COR-L47 (cell line): ENCODE results near the gene OPHN1.
"Not testable (repeated sequence)": the region's sequence is repeated elsewhere in the genome, so short reads cannot be mapped to it uniquely, and the experiment has no call there.

Source experiments
- DNase-seq: peaks from one replicate; lab custom pipeline; 2025; lab: John Stamatoyannopoulos, UW

The OPHN1 gene

DNA sequence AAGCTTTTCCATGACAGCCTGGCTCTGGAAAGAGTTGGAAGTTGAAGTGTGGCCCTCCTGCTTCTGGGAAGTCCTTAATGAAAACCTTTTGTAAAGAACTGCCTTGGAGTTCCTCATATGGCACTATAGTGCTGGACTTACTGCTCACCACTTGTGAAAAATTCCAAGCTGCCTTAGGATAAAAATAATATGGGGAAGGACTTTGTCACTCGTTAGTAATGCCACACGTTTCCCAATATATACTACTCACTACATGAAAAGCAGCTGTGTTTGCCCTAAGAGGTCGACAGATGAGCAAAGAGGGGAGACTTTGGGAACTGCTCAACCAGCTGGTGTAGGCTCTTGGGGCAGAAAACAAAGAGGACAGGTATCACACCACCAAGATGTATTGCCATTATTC lies 11.7 kb downstream of the OPHN1 start:
- DNase-seq: no peak

DNA sequence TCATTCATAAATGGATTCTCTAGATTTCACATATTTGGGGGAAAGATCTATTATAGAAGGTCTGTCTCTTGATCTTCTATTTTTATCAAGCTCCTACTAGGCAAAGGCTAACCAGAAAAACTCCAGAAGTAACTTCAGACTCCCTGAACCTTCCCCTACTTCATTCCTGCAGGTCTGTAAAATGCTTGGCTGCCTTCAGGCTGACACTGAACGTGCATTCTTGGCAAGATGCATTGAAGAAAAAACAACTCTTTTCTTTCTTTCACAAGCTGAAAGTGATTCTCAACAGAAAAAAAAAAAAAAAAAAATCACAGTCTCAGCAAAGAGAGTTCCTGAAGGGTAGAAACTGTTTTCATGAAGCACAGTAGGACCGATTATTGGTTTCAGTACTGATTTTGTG lies 12.7 kb downstream of the OPHN1 start:
- no peak for DNase-seq

DNA sequence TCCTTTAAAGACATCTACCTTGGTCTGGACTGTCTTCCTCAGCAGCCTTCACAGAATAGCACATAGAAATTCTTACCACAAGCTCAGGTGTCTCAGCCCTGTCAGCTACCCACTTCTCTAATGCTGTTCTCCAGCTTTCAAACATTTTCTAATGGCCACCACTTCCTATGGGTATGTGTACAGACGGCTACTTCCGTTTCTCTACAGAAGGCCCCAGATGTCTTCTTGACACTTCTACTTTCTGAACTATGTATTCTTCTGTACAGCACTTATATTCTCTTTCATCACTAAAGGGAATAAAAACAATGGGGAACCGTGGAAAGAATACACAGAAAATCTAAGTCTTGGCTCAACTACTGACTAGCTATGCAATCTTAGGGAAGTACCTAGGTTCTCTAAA lies 13.3 kb downstream of the OPHN1 start:
- no peak for DNase-seq

DNA sequence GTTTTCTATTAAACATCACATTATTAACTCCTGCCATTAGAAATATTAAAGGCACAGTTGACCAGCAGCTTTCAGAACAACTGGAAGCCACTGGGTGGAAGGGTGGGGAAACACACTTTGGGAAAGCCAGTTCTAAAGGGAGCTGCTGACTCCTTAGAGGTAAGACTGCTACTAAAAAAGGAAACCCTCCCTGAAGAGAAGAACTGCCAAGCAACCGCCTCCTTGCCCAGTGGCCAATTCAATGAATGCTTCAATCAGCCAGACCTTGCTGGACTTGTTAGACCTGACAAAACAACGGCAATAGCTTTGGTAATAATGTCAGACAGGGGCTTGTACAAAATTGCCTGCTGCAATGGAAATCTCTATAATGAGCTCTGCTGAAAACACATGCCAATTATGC lies 15.6 kb downstream of the OPHN1 start:
- no peak for DNase-seq

DNA sequence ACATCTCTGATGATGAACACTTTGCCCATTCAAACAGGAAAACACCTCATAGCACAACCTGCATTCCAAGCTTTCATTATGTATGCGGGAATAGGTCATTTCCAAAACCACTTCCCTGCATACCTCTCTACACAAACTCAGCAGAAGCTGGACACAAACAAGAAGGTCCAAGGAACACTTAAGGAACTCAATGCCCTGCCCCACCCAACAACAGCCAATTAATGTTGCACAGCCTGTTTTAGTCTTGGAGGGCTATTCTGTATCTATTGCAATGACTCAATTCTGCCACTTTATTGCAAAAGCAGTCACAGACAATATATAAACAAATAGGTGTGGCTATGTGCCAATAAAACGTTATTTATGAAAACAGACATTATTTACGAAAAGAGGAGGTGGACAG lies 16.7 kb downstream of the OPHN1 start:
- no peak for DNase-seq

DNA sequence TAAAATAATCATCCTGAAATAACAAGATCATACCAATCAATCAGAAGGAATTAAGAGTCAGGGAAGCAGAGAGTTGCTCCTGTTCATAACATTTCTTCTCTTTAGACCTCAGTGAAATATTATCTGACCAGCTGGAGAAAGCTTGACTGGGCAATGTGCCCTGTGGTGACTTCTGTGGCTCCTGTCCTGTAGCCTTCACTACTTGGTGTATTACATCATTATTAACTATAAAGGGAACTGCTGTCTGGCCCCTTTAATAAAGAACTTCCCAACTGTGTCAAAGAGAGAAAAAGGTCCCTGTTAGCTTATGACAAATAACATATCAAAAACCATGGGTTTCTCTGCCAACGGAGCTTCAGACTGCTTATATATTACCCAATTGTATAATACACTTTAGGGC lies 18.0 kb downstream of the OPHN1 start:
- no peak for DNase-seq

DNA sequence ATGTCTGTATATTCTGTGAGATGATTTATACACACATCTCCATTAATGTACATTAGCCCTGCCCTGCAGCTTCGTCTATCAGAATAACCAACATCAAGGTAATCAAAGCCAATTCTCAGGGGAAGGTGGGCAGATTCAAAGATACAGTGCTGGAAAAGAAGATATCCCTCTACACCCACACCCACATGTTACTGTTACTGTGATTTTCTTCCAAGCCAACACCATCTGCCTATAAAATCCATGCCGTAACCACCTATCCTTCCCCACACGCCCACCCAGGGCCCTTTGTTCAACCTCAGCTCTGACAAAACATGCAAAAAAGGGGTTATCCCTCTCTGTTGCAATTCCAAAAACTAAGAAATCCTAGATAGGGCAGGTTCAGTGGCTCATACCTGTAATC lies 20.0 kb downstream of the OPHN1 start:
- DNase-seq: no peak

DNA sequence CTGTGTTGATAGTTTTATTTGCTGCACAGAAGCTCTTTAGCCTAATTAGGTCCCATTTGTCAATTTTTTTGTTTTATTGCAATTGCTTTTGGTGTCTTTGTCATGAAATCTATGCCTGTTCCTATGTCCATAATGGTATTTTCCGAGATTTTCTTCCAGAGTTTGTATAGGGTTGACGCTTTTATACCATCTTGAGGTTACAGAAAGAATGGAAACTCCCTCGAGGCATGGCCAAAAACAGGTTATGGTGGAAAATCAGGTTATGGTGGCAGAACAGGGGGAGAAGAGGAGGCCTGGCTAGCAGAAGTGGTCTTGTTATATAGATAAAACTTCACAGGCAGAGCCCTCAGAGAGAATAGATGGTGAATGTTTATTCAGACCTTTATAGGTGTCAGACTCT lies 21.6 kb downstream of the OPHN1 start:
- DNase-seq: no peak

DNA sequence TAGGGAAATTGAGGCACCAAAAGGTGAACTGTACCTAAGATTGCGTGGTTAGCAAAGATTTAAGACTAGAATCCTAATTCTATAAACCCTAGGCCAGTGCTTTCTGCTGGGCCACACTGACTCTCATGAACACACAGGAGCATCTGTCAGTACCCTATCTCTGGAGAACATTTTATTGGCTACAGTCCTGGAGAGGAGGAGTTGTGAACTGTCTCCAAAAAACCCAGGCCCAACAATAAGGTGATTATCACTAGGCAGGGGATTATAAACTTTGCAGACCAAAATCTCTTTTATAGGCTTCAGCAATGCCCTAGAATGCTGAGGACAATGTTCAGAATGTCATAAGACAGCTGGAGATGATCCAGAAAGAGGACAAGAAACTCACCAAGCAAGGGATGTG lies 24.1 kb downstream of the OPHN1 start:
- DNase-seq: no peak

DNA sequence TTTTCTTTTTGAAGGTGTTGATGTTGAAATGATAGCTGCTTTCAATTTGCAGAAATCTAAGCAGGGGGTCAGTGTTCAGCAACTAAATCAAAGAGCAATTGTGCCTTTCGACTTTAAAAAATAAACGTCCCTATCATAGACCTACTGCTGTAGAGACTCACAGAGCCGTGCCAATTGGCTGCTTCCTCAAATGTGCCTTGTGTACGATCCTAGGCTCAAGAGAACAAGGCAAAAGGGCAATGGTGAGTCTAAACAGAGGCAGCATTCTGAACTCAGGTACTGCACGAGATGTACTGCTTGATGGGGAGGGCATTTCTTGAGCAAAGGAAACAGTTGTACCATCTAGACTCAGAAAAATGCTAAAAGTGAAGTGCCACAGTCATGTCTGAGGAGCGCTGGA lies 29.8 kb downstream of the OPHN1 start:
- DNase-seq: no peak

DNA sequence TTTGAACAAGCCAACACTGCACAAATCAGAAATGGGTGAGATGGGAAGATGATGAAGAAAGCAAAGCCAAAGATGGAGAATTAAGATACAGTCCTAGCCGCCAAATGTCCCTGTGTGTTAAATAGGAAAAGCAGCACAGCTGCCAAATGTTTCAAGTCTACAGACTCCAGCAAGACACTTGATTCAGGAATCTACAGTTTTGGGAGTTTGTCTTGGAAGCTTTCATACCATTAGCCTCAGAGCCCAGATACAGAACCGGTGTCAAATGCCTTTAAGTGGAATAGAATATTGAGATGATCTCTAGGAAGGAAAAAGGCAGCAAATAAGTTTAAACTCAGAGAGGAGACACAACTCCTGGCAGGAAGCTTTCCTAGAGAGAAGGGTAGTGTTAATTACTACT lies 30.3 kb downstream of the OPHN1 start:
- no peak for DNase-seq

DNA sequence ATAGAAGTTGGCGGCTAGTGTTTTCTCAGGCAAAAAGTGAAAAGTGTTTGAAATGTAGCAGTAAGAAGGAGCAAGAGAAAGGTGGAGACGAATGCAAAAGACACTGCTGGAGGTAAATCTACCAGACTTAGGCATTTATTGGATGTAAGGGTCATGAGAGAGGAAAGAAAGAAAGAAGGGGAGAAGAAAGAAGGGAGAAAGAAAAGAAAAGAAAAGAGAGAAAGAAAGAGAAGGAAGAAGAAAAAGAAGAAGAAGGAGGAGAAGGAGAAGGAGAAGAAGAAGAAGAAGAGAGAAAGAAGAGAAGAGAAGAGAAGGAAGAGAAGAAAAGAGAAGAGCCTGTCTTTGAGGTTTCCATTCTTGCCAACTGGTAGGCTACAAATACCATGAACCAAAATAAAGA lies 31.2 kb downstream of the OPHN1 start:
- DNase-seq: no peak

DNA sequence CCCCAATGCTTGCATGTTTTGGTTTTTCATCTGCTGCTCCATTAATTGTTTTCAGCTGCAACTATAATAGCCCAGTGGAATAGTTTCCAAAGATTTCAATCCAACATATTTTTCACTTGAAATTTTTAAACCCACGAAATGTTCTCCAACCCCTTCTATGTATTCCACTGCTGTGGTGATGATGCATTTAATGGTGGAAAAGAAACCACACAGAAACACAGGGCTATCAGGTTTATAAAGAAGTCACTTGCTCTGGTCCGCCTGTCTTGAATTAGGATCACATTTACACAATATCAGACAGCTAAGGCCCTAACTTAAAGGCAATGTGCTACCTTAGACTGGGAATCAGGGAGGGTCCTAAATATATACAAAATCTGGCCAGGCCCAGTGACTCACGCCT lies 35.0 kb downstream of the OPHN1 start:
- DNase-seq: no peak

DNA sequence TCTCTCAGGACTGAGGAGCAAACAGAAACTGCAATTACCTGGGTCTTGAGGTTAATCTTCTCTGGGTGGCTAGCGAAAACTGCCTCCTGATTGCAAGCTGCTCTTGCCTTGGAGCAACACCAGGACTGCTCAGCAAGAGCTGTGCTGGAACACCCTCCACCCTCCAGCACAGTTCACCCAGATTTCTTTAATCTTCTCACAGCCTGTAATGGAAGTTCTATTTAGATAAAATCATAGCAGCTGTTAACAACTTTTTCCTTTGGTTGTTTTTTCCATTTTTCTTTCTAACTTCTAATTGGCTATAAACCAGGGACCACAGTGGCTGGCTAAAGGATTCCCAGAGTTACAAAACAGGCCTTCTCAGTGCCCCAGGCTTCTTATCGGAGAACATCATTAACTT lies 36.3 kb downstream of the OPHN1 start:
- DNase-seq: no peak

DNA sequence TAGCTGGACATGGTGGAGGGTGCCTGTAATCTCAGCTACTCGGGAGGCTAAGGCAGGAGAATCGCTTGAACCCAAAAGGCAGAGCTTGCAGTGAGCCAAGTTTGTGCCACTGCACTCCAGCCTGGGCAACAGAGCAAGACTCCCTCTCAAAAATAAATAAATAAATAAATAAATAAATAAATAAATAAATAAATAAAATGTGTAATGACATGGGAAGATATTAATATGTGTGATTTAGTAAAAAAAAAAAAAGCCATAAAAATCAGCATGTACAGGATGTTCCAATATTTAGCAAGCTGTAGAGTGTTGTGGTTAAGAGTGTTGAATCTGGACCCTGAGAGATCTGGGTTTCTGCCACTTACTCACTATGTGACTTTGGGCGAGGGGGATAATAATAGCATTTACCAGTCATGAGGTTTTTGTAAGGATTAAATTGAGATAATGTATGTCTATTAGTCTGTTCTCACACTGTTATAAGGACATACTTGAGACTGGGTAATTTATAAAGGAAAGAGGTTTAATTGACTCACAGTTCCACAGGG lies 43.8 kb downstream of the OPHN1 start:
- DNase-seq: not testable (repeated sequence)

DNA sequence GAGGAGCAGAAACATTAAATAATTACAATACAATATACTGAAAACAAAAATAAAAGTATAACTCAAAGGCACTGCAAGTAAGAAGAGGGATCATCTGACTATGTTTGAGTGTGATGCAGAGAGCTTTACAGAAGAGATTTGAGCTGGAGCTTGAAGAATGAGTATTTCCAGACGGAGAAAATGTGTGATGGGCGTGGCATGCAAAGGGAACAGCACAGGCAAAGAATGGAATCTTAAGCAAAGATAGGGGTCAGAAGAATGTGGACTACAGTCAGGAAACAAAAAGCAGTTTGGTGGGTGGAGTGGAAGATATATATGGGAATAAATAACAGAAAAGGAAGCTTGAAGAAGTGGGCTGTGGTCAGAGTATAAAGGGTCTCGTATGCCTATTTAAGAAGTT lies 45.5 kb downstream of the OPHN1 start:
- DNase-seq: no peak

DNA sequence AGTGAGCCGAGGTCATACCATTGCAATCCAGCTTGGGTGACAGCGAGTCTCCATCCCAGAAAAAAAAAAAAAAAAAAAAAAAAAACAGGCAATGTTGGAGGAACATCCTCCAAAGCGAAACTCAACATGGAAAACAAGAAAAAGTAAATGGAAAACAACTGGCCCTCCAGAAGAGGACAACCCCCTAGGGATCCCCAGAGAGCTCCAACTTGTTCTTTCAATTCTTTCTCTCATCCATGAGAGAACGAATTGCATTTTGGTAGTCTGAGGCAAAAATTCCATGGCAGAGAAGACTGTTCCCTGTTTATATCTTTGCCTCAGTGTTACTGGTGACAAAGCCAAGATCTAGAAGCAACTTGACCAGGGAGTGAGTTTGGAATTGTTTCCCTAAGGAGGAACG lies 49.8 kb downstream of the OPHN1 start:
- no peak for DNase-seq

DNA sequence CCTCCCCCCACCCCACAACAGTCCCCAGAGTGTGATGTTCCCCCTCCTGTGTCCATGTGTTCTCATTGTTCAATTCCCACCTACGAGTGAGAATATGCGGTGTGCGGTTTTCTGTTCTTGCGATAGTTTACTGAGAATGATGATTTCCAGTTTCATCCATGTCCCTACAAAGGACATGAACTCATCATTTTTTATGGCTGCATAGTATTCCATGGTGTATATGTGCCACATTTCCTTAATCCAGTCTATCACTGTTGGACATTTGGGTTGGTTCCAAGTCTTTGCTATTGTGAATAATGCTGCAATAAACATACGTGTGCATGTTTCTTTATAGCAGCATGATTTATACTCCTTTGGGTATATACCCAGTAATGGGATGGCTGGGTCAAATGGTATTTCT lies 55.7 kb downstream of the OPHN1 start:
- not testable (repeated sequence) for DNase-seq

DNA sequence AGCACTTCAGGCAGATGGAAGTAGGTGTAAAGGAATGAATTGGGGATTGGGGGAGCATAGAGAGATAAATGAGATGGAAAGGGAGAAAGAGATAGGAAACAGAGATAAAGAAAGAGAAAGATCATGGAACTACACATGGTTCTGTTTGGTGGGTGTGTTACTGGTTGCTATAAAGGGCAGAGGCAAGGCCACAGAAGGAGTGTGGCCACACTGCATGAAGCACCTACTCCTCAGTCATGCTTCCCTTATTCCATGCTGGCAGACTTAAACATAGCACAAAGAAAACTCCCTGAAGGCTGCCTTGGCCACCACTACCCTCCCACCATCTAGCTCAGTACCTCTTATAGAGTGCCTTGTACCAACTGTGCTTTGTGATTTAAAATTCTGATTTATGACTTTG lies 56.9 kb downstream of the OPHN1 start:
- DNase-seq: no peak

DNA sequence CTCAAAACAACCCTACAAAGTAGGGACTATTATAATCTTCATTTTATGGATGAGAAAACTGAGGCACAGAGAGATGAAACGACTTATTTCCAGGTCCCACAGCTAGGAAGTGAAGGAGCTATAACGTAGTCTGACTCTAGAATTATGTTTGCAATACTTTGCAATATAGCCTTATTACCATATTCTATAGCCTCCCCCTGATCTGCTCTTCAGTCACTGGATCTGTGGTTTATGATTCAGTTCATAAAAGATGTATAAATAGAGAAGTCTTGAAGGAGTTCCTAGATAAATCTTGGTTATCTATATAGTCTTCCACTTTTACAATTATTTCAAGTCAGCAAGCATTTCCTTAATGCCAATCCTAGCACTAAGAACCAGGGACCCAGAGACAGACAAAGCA lies 57.5 kb downstream of the OPHN1 start:
- no peak for DNase-seq

DNA sequence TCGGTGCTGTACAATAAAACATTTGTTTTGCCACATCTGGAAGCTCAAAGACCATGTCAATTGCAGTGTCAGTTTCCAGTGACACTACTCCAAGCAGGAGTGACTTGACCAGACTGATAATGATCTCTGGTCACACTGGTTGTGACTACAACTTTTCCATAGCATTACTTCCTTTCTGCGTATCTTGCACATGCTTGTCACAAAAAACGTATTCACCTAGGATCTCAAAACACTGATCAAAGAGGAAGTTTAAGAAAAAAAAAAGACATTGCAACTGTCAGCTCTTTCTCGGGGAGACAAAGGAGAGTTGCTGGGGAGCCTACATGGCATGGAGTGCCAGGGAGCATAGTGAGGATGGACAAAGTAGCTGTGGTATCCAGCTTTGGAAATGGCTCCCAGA lies 60.6 kb downstream of the OPHN1 start:
- DNase-seq: no peak

DNA sequence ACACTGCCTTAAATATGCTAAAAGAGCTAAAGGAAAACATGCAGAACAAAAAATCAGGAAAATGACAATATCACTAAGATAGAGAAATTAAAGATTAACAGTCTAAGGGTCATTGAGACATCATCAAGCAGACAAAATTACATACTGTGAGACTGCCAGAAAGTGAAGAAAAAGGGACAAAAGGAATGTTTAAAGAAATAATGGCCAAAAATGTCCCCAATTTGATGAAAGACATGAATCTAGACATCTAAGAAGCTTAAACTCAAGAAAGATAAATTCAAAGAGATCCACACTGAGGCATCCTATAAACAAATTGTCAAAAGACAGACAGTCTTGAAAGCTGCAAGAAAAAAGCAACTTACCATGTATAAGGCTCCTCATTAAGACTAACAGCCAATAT lies 63.7 kb downstream of the OPHN1 start:
- DNase-seq: no peak

DNA sequence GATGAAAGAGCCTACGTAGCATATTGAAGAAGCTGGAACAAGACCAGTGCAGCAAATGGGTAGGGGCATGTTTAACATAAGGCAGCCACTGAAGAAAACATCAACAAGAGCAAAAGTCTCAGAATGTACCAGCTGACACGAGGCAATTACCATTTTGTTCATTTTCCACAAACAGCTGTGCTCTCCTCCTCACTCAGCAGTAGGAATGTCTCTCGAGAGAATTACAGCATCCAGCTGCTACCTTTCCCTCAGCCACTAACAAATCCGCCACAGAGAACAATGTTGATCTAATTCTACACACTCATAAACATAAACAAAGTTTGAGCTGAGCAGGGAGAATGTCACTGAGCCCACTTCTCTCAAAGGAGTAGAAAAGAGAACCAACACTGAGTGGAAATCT lies 68.0 kb downstream of the OPHN1 start:
- no peak for DNase-seq

DNA sequence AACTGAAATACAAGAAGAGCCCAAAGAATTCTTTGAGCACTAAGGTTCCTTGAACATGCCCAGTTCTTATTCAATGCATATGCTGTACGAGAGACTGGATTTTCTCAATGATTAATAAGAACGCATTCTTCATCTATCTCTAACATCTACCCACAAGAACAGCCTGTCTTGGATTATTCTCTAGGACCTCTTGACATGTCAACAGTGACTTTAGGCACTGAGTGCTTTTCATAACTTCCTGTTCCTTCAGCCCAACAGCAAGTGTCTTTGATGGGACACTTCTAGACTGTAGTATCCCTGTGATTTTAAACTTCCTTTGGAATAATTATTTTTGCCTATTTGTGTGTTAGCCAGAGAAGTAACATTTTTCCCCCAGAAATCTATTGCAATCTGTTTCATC lies 69.3 kb downstream of the OPHN1 start:
- no peak for DNase-seq

DNA sequence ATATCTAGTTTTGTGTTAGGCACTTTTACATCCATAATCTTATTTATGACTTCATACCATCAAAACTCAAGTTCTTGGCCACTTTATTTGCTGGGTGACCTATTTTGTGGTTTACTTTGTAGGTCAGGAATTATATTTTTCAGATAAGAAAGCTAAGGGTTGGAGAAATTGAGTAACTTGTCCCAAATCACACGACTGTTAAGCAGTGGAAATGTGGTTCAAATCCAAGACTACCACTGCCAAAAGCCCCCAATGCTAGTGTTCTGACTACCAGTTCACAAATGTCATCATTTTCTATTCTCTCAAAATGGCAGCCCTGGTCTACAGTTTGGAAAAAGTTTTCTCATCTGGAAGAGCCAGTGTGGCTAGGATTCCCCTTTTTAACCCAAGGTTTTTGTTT lies 74.6 kb downstream of the OPHN1 start:
- DNase-seq: no peak
